Fibroblast of lung (primary cell): ENCODE results near the gene IDUA.

Experiments
- CTCF ChIP-seq, 2 donors: IDR thresholded peaks in 1 of 2; conservative IDR thresholded peaks in 1 of 2; 1 replicate in 1 of 2; 2 replicates in 1 of 2; pipeline ENCODE4 v1.5.1; 2011 to 2012; ENCODE audit warnings: low read length in 2 of 2, control low read depth in 1 of 2, inconsistent platforms in 1 of 2, low read depth in 1 of 2, mild to moderate bottlenecking in 1 of 2
- EZH2 ChIP-seq: IDR thresholded peaks from 2 replicates; pipeline ENCODE4 v1.5.1; 2012; ENCODE audit warnings: low read length, control low read depth, mild to moderate bottlenecking; ENCODE audit errors: missing control alignments

- no peak for TF ChIP-seq EZH2
- no peak for TF ChIP-seq CTCF (conservative IDR thresholded peaks at IDR 0.05 in 1 of 2, IDR thresholded peaks at IDR 0.05 in 1 of 2; ENCODE audit: low read depth in 1 of 2, low read length in 2 of 2)
Observed at GRCh38 chr4:1053080-1053661, 66.3 kb downstream of the IDUA start.
